Esophagus squamous epithelium (tissue), 5 donors: ENCODE measurements around the gene DNAAF5. TPM values are rescaled to one million over a fixed set of nuclear protein-coding genes. Genes with fewer than 3 reads are reported as not detected.

Source experiments
- DNase-seq: peaks from one replicate; lab custom pipeline; 2025; lab: John Stamatoyannopoulos, UW
- H3K27ac ChIP-seq, 4 donors: fragments of 200-600 bp; sonication (generic); one replicate each; pipeline ENCODE4 v1.5.1; 2016 to 2019; ENCODE audit warnings: mild to moderate bottlenecking in 1 of 4
- H3K27me3 ChIP-seq, 4 donors: fragments of 200-600 bp; sonication (generic); 1 replicate in 3 of 4; 2 replicates in 1 of 4; pipeline versions ENCODE4 v1.5.1 to v1.6.0; 2017 to 2021; ENCODE audit warnings: antibody characterized with exemption in 1 of 4
- H3K36me3 ChIP-seq, 3 donors: fragments of 200-600 bp; sonication (generic); one replicate each; pipeline ENCODE4 v1.5.1; 2016 to 2019
- H3K4me1 ChIP-seq, 3 donors: fragments of 200-600 bp; sonication (generic); one replicate each; pipeline ENCODE4 v1.5.1; 2017 to 2019
- H3K4me3 ChIP-seq, 4 donors: fragments of 200-600 bp; sonication (generic); 1 replicate in 3 of 4; 2 replicates in 1 of 4; pipeline ENCODE4 v1.5.1; 2016 to 2019; ENCODE audit warnings: mild to moderate bottlenecking in 2 of 4, moderate library complexity in 1 of 4
- H3K9me3 ChIP-seq, 3 donors: fragments of 200-600 bp; sonication (generic); one replicate each; pipeline ENCODE4 v1.5.1; 2016 to 2019
- POLR2A ChIP-seq, 4 donors: fragments of 450-650 bp; IDR thresholded peaks; one replicate each; pipeline ENCODE4 v1.6.1; 2017; ENCODE audit warnings: antibody characterized with exemption in 4 of 4, mild to moderate bottlenecking in 4 of 4, moderate library complexity in 3 of 4
- WGBS, 2 donors: methylation state at CpG; one replicate each; pipeline ENCODE4 v1.1.5; 2018; 5-methylcytosine and 5-hydroxymethylcytosine counted together
- intact Hi-C: fragments of 100-400 bp; cut with DNase I; formaldehyde crosslinking; loops from one replicate; pipeline ENCODE4 v1.15.0; 2022
- total RNA-seq, 4 donors: library from RNA; depleted of rRNA; stranded (reverse); fragments of >200 nt; gene quantifications; one replicate each; pipeline ENCODE4 v1.1.0, GENCODE V29; 2016
- TF ChIP-seq, protein P1 (sequence below), 6 experiments: fragments of 450-650 bp in 4 of 6; fragments of 200-600 bp in 2 of 6; sonication (generic) in 2 of 6; IDR thresholded peaks; one replicate each; pipeline ENCODE4 v1.5.1; 2016 to 2019; ENCODE audit warnings: antibody characterized with exemption in 6 of 6, mild to moderate bottlenecking in 4 of 6, moderate library complexity in 4 of 6
- donor health status: DM: yes; HTN: yes; CAD: no.

The DNAAF5 gene
- total RNA-seq, 4 donors from 2014 or later: 23.7 to 30.1 (median 28.2) TPM

DNA sequence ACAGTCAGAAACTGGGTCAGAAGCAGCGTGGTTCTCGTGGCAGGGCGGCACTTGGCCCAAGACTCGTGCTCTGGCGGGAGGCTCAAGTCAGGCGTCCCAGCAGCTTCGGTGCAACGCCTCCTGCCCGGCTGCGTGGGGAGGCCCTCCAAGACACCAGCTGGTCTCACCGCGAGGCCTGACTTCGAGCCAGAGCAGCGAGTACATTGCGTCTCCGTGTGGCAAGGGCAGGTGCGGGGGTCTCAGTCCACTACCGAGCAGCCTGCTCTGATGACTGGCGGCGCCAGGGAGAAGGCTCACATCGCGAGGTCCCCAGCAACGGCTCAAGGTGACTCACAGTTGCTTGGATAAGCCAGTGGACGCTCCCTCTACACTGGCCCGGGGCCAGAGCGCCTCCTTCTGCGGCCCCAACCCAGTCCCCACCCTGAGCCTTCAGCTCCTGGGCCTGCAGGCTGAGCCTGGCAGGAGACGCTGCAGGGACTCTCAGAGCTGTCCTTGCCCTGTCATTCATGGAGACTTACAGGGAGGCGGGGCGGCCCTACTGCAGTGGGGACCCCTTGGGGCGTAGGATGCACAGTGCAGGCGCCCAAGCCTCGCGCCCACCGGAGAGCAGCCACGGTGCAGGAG lies 42.5 kb downstream of the DNAAF5 start:
- no peak for TF ChIP-seq POLR2A (IDR thresholded peaks at IDR 0.05)
- TF ChIP-seq, protein P1, sequence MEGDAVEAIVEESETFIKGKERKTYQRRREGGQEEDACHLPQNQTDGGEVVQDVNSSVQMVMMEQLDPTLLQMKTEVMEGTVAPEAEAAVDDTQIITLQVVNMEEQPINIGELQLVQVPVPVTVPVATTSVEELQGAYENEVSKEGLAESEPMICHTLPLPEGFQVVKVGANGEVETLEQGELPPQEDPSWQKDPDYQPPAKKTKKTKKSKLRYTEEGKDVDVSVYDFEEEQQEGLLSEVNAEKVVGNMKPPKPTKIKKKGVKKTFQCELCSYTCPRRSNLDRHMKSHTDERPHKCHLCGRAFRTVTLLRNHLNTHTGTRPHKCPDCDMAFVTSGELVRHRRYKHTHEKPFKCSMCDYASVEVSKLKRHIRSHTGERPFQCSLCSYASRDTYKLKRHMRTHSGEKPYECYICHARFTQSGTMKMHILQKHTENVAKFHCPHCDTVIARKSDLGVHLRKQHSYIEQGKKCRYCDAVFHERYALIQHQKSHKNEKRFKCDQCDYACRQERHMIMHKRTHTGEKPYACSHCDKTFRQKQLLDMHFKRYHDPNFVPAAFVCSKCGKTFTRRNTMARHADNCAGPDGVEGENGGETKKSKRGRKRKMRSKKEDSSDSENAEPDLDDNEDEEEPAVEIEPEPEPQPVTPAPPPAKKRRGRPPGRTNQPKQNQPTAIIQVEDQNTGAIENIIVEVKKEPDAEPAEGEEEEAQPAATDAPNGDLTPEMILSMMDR (IDR thresholded peaks at IDR 0.05): no peak
- no peak for DNase-seq
- Histone ChIP-seq H3K36me3 (peaks cover 0 to 85% (median 15%) of the 10 kb centered on the region in 3 donors), H3K27ac (peak overlapping the region in 1 of 4 donors; percentile 25), H3K27me3 (no peaks in the 10 kb centered on the region), H3K9me3 (no peaks in the 10 kb centered on the region), H3K4me1 (peaks cover 0 to 28% (median 7%) of the 10 kb centered on the region in 3 donors), H3K4me3 (no peak overlapping the region)
- intact Hi-C loops: no loop called here
- WGBS, 2 donors: 85% methylated on average over 5 of the region's 36 CpGs; no CpG with 5 or more reads in 1 of the 2 donors

DNA sequence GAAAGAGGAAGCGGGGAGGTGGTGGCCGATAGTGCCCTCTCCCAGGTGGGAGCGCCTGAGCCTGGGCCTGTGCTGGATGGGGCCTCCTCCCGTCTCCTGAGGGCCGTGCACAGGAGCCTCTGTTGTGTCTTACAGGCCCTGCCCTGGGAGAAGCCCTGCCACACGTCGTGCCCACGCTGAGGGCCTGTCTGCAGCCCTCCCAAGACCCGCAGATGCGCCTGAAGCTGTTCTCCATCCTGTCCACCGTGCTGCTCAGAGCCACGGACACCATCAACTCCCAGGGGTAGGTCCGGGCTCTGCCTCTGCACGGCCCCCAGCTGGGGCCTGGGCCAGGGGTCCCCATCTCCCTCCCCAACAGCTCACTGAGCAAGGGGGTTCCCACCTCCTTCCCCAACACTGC lies 43.8 kb downstream of the DNAAF5 start:
- TF ChIP-seq, protein P1 (IDR thresholded peaks at IDR 0.05): no peak
- no peak for TF ChIP-seq POLR2A (IDR thresholded peaks at IDR 0.05)

DNA sequence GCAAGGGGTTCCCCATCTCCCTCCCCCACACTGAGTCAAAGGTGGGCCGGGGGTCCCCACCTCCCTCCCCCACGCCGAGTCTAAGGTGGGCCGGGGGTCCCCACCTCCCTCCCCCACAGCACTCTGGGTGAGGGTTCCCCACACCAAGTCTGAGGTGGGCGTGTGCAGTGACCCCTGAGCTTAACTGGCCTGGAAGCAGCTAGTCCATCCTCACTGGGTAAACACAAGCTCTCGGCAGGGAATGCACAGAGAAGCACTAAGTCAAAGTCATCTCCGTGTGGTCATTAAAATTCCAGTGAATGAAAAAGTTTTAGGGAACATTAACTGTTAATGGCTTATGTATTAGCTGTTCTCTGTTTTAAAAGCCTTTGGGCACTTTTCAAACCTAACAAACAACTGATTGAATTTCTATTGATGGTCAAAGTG lies 44.3 kb downstream of the DNAAF5 start:
- peak overlapping the region; percentile 22 to 82 (median 78) for H3K27ac ChIP-seq
- H3K4me3 ChIP-seq: no peak overlapping the region
- intact Hi-C loops: no loop called here
- peaks cover 0 to 82% (median 4%) of the 10 kb centered on the region in 3 donors for H3K36me3 ChIP-seq
- no peak for TF ChIP-seq POLR2A (IDR thresholded peaks at IDR 0.05)
- TF ChIP-seq, protein P1 (IDR thresholded peaks at IDR 0.05): no peak
- no peak for DNase-seq
- H3K4me1 ChIP-seq: peaks cover 0 to 28% (median 7%) of the 10 kb centered on the region in 3 donors
- H3K27me3 ChIP-seq: no peaks in the 10 kb centered on the region
- whole genome bisulfite sequencing, 2 donors: 54 to 59% methylated on average over 2 of the region's 7 CpGs
- H3K9me3 ChIP-seq: no peaks in the 10 kb centered on the region

More for the DNA sequence above, 43.8 kb downstream of the DNAAF5 start:
- no peaks in the 10 kb centered on the region for H3K9me3 ChIP-seq
- no peaks in the 10 kb centered on the region for H3K27me3 ChIP-seq
- peaks cover 0 to 28% (median 7%) of the 10 kb centered on the region in 3 donors for H3K4me1 ChIP-seq
- intact Hi-C loops: no loop called here
- WGBS, 2 donors: 94 to 96% methylated on average over 8 to 13 of the region's 14 CpGs
- H3K27ac ChIP-seq: peak overlapping the region in 3 of 4 donors; percentile 78 to 82 (median 79)
- no peak for DNase-seq
- H3K4me3 ChIP-seq: no peak overlapping the region
- H3K36me3 ChIP-seq: peaks cover 0 to 82% (median 4%) of the 10 kb centered on the region in 3 donors

DNA sequence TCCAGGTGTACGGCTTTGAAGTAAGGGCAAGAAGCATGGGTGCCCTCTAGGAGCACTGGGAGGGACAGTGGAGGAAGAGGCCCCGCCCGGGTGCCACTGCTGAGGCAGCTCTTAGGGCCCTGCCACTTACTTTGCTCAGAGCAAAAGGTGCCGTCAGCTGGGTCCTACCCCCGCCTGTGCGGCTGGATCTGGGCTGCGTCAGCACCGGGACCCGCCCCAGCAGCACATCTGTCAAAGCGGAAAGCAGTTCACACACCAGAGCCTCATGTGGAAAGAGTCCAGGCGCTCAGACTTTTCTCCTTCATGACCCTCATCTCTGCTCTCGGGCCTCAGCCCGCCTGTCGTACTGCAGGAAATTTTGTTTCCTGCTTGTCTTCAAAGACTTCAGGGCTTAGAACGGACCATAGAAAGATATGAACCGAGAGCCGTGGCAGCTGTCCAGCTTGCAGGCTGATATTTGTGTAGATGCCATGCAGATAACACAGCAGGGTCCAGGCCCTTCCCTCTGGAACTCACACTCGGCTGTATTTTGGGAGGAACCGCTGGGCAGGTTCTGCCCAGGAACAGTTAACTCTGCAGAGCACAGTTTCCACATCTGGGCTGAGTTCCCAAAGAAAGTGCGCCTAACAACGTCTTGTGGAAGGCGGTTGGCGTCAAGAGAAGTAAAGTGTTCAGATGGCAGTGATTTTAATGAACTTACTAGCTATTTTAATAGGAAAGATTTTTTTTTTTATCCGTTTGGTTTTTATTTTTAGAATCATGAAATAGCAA lies 44.9 kb downstream of the DNAAF5 start:
- H3K27me3 ChIP-seq: no peaks in the 10 kb centered on the region
- intact Hi-C loops: loop anchor here (2.0 kb wide), 1 partner anchor 451 kb away; no protein-coding TSS in a partner anchor
- no peaks in the 10 kb centered on the region for H3K9me3 ChIP-seq
- H3K4me3 ChIP-seq: no peak overlapping the region
- DNase-seq: no peak
- 53 to 77% methylated on average over 18 to 24 of the region's 24 CpGs for WGBS, 2 donors
- H3K4me1 ChIP-seq: peaks cover 0 to 28% (median 7%) of the 10 kb centered on the region in 3 donors
- H3K36me3 ChIP-seq: peaks cover 1 to 83% (median 4%) of the 10 kb centered on the region in 3 donors
- TF ChIP-seq, protein P1 (IDR thresholded peaks at IDR 0.05): no peak
- TF ChIP-seq POLR2A (IDR thresholded peaks at IDR 0.05): no peak
- H3K27ac ChIP-seq: peak overlapping the region; percentile 22 to 82 (median 78)

DNA sequence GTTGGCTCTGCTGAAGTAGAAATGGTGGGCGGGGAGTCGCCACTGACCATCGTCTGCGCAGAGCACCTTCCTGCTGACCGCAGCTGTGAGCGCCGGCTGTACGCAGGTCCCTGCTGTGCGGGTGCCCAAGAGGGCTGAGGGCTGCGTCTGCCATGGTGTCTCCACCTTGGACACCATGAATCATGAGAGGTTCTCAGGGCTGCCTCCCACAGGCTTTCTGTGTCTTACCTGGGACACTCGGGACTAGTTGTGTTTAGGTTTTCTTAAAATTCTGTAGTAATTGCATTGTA lies 45.5 kb downstream of the DNAAF5 start:
- intact Hi-C loops: loop anchor here (2.0 kb wide), 1 partner anchor 451 kb away; no protein-coding TSS in a partner anchor
- Histone ChIP-seq H3K4me3 (no peak overlapping the region), H3K27ac (peak overlapping the region in 3 of 4 donors; percentile 78 to 82 (median 79)), H3K36me3 (peaks cover 4 to 85% (median 6%) of the 10 kb centered on the region in 3 donors), H3K9me3 (no peaks in the 10 kb centered on the region), H3K27me3 (no peaks in the 10 kb centered on the region), H3K4me1 (peaks cover 0 to 28% (median 7%) of the 10 kb centered on the region in 3 donors)
- 75 to 93% methylated on average over 10 to 11 of the region's 11 CpGs for WGBS, 2 donors
- no peak for DNase-seq
- TF ChIP-seq, protein P1 (IDR thresholded peaks at IDR 0.05): no peak
- no peak for TF ChIP-seq POLR2A (IDR thresholded peaks at IDR 0.05)
